ENCODE data around the gene C3orf33.
A peak's percentile ranks its signal among the peaks of the same experiment; 100 is the strongest.

Gene C3orf33

GRCh38 chr3:155807823-155808222 is 1.7 kb upstream of the C3orf33 start:
- no peak for TF ChIP-seq CTCF (conservative IDR thresholded peaks at IDR 0.05; ENCODE audit: control insufficient read depth, insufficient read depth, low read depth, low read length)
- DNase-seq (ENCODE audit: low read depth), result peak; percentile 14
- no peak overlapping the region for H3K4me3 ChIP-seq (ENCODE audit: control insufficient read depth, low read depth, low read length)

- peak; percentile 40 for DNase-seq (ENCODE audit: low read depth)
- TF ChIP-seq CTCF (conservative IDR thresholded peaks at IDR 0.05; ENCODE audit: control insufficient read depth, insufficient read depth, low read depth, low read length), result no peak
- H3K4me3 ChIP-seq (ENCODE audit: control insufficient read depth, low read depth, low read length), result peak overlapping the region; percentile 76
Observed at GRCh38 chr3:155805204-155805801, 775 bp downstream of the C3orf33 start.

- DNase-seq (ENCODE audit: low read depth), result no peak
- H3K4me3 ChIP-seq (ENCODE audit: control insufficient read depth, low read depth, low read length), result no peak overlapping the region
- TF ChIP-seq CTCF (conservative IDR thresholded peaks at IDR 0.05; ENCODE audit: control insufficient read depth, insufficient read depth, low read depth, low read length), result no peak
Observed at GRCh38 chr3:155804323-155804722, 1.8 kb downstream of the C3orf33 start.

GRCh38 chr3:155792532-155792931 is 13.5 kb downstream of the C3orf33 start:
- no peak overlapping the region for H3K4me3 ChIP-seq (ENCODE audit: control insufficient read depth, low read depth, low read length)
- DNase-seq (ENCODE audit: low read depth), result no peak
- no peak for TF ChIP-seq CTCF (conservative IDR thresholded peaks at IDR 0.05; ENCODE audit: control insufficient read depth, insufficient read depth, low read depth, low read length)

- peak; percentile 48 for DNase-seq (ENCODE audit: low read depth)
- TF ChIP-seq CTCF (conservative IDR thresholded peaks at IDR 0.05; ENCODE audit: control insufficient read depth, insufficient read depth, low read depth, low read length), result no peak
- H3K4me3 ChIP-seq (ENCODE audit: control insufficient read depth, low read depth, low read length), result no peak overlapping the region
Observed at GRCh38 chr3:155791190-155791589, 14.9 kb downstream of the C3orf33 start.

GRCh38 chr3:155790272-155790925 is 15.7 kb downstream of the C3orf33 start:
- no peak overlapping the region for H3K4me3 ChIP-seq (ENCODE audit: control insufficient read depth, low read depth, low read length)
- no peak for DNase-seq (ENCODE audit: low read depth)
- no peak for TF ChIP-seq CTCF (conservative IDR thresholded peaks at IDR 0.05; ENCODE audit: control insufficient read depth, insufficient read depth, low read depth, low read length)

Measured in fibroblast of mammary gland (primary cell).